GM12878 (cell line): ENCODE measurements around the gene WHAMM. TPM values are rescaled to one million over a fixed set of nuclear protein-coding genes. Genes with fewer than 3 reads are reported as not detected.

Experiments
- ATAC-seq: fragments of 200-7000 bp; cut with Tn5 transposase; 3 replicates; pipeline ENCODE4 v1.9.1; 2020; ENCODE audit warnings: mild to moderate bottlenecking, moderate library complexity
- BruUV-seq: library from RNA; stranded (reverse); fragments of 400-500 nt; replicated peaks from 2 replicates; lab custom pipeline; 2021; lab: Mats Ljungman, UMichigan
- CTCF ChIA-PET: fragments of 300-600 bp; sonication (Branson Sonifier 250); formaldehyde crosslinking; extraction: SDS; loops from one replicate; lab custom pipeline; 2021; ENCODE audit warnings: inconsistent platforms; lab: Yijun Ruan, JAX
- POLR2A ChIA-PET: fragments of 350-600 bp; formaldehyde crosslinking; extraction: SDS; loops from one replicate; lab custom pipeline; 2021; ENCODE audit warnings: inconsistent platforms; lab: Charles Lee
- RAD21 ChIA-PET: fragments of 300-600 bp; sonication (Branson Sonifier 250); formaldehyde crosslinking; loops from one replicate; lab custom pipeline; 2023; ENCODE audit warnings: antibody characterized with exemption; ENCODE audit not compliant: unreplicated experiment; lab: Charles Lee
- SMC1A ChIA-PET: fragments of 300-600 bp; sonication (Branson Sonifier 250); formaldehyde crosslinking; loops from one replicate; lab custom pipeline; 2023; ENCODE audit not compliant: unreplicated experiment, uncharacterized antibody; lab: Charles Lee
- DNase-seq: peaks from one replicate; pipeline ENCODE4 v3.0.0-alpha.2; 2011; ENCODE audit warnings: low read depth, low spot score
- FAIRE-seq: peaks from 3 replicates; lab custom pipeline; 2011; peaks lifted over from hg19 to GRCh38; lab: Jason Lieb, UNC
- H2AFZ ChIP-seq: 2 replicates; pipeline ENCODE4 v1.6.0; 2011; ENCODE audit warnings: low read depth, low read length, control low read depth; ENCODE audit not compliant: control insufficient read depth
- H3K27ac ChIP-seq: 2 replicates; pipeline ENCODE4 v1.5.1; 2011; ENCODE audit warnings: control low read depth; ENCODE audit not compliant: control insufficient read depth, insufficient read depth
- H3K27me3 ChIP-seq, 2 experiments: replicated peaks in 1 of 2; 2 replicates each; pipeline versions ENCODE4 v1.6.0 to v1.6.1; 2011; ENCODE audit warnings: low read length in 1 of 2; ENCODE audit not compliant: control insufficient read depth in 2 of 2, insufficient read depth in 2 of 2
- H3K36me3 ChIP-seq, 2 experiments: 2 replicates each; pipeline ENCODE4 v1.5.1; 2011; ENCODE audit warnings: low read length in 1 of 2; ENCODE audit not compliant: control insufficient read depth in 2 of 2, insufficient read depth in 2 of 2
- H3K4me1 ChIP-seq: 2 replicates; pipeline ENCODE4 v1.6.1; 2011; ENCODE audit warnings: mild to moderate bottlenecking, low read length, moderate library complexity, mixed read lengths; ENCODE audit not compliant: control insufficient read depth, insufficient read depth
- H3K4me2 ChIP-seq: 2 replicates; pipeline ENCODE4 v1.6.0; 2011; ENCODE audit warnings: control low read depth; ENCODE audit not compliant: control insufficient read depth, insufficient read depth
- H3K4me3 ChIP-seq: fragments of 200-600 bp; sonication (generic); 2 replicates; pipeline ENCODE4 v1.5.1; 2016
- H3K79me2 ChIP-seq: 2 replicates; pipeline ENCODE4 v1.6.0; 2011; ENCODE audit warnings: low read length; ENCODE audit not compliant: control insufficient read depth, insufficient read depth
- H3K9ac ChIP-seq: 2 replicates; pipeline ENCODE4 v1.8.0; 2011; ENCODE audit warnings: low read length, control low read depth, mixed read lengths; ENCODE audit not compliant: control insufficient read depth, insufficient read depth
- H3K9me3 ChIP-seq: replicated peaks from 3 replicates; pipeline ENCODE4 v1.5.1; 2011; ENCODE audit warnings: mild to moderate bottlenecking, low read length; ENCODE audit not compliant: control insufficient read depth, insufficient read depth
- H4K20me1 ChIP-seq: 2 replicates; pipeline ENCODE4 v1.6.0; 2011; ENCODE audit not compliant: control insufficient read depth, insufficient read depth
- RAD21 ChIP-seq: IDR thresholded peaks from 2 replicates; pipeline ENCODE4 v1.6.1; 2011; ENCODE audit warnings: mild to moderate bottlenecking, low read depth, low read length, moderate library complexity; ENCODE audit not compliant: insufficient read depth
- RCOR1 ChIP-seq: conservative IDR thresholded peaks from 2 replicates; pipeline ENCODE4 v1.6.1; 2012; ENCODE audit warnings: low read depth, low read length, improper control_type of control experiment
- STAT3 ChIP-seq: IDR thresholded peaks from 2 replicates; pipeline ENCODE4 v1.6.1; 2011; ENCODE audit warnings: low read depth, low read length, improper control_type of control experiment
- ZZZ3 ChIP-seq: IDR thresholded peaks from 2 replicates; pipeline ENCODE4 v1.6.1; 2011; ENCODE audit warnings: low read depth; ENCODE audit not compliant: control insufficient read depth, insufficient read length
- WGBS: methylation state at CpG from one replicate; pipeline ENCODE4 v1.1.6; 2016; ENCODE audit warnings: low lambda C conversion rate; ENCODE audit not compliant: insufficient replicate concordance, insufficient coverage; ENCODE audit errors: missing lambda C conversion rate; 5-methylcytosine and 5-hydroxymethylcytosine counted together
- in situ Hi-C: fragments of 300-500 bp; cut with MboI; formaldehyde crosslinking; loops from 9 replicates; pipeline ENCODE4 v1.14.3; 2018; ENCODE audit warnings: mixed read lengths
- intact Hi-C: fragments of 100-400 bp; cut with micrococcal nuclease; formaldehyde crosslinking; loops from one replicate; pipeline ENCODE4 v1.14.2; 2022; ENCODE audit not compliant: unreplicated experiment
- polyA plus RNA-seq, 11 experiments: library from polyadenylated mRNA; depleted of rRNA in 4 of 11; unstranded in 6 of 11; stranded (reverse) in 5 of 11; fragments of >200 nt; fragmentation: Nextera tagmentation in 4 of 11; fragmentation: Illumina TruSeq in 1 of 11; extraction: Ambion mirVana in 4 of 11; extraction: Trizol in 1 of 11; gene quantifications; 1 replicate in 1 of 11; 2 replicates in 10 of 11; pipeline versions ENCODE4 v1.2.1 to v1.2.3, GENCODE V29; 2011 to 2016; ENCODE audit warnings: inconsistent platforms in 2 of 11, missing spikeins in 2 of 11, low read depth in 1 of 11
- total RNA-seq, 4 experiments: library from RNA; depleted of rRNA in 3 of 4; stranded (reverse); fragments of >200 nt in 3 of 4; fragmentation: Illumina TruSeq in 1 of 4; extraction: Trizol in 1 of 4; gene quantifications; 2 replicates each; pipeline versions ENCODE4 v1.2.1 to v1.2.3, GENCODE V29; 2013 to 2021
- TF ChIP-seq, protein P1 (sequence below): fragments of 450-650 bp; IDR thresholded peaks from 2 replicates; pipeline ENCODE4 v1.6.1; 2014; ENCODE audit warnings: mild to moderate bottlenecking
- TF ChIP-seq, protein P2 (sequence below), 3 experiments: IDR thresholded peaks in 2 of 3; conservative IDR thresholded peaks in 1 of 3; 2 replicates each; pipeline ENCODE4 v1.5.1; 2011; ENCODE audit warnings: low read depth in 3 of 3, low read length in 3 of 3, mild to moderate bottlenecking in 3 of 3, control low read depth in 2 of 3, moderate library complexity in 2 of 3, inconsistent platforms in 1 of 3, mixed read lengths in 1 of 3; ENCODE audit not compliant: control insufficient read depth in 2 of 3, insufficient read depth in 1 of 3; ENCODE audit errors: extremely low read depth in 1 of 3

Gene WHAMM
- total and polyA plus RNA-seq, 10 of the 15 experiments (the other 5 are each of a cell fraction or from before 2014, with no cell fraction given): 0.87 to 6.7 (median 2.5) TPM

- Histone ChIP-seq H3K27me3 (no peaks in the 10 kb centered on the region; a peak in 2 of 4 replicates), H4K20me1 (no peaks in the 10 kb centered on the region), H3K9ac (no peak overlapping the region), H3K9me3 (no peaks in the 10 kb centered on the region), H3K4me1 (no peaks in the 10 kb centered on the region), H3K36me3 (no peaks in the 10 kb centered on the region), H3K27ac (no peak overlapping the region), H3K79me2 (no peaks in the 10 kb centered on the region), H3K4me2 (no peak overlapping the region), H2AFZ (no peak overlapping the region), H3K4me3 (no peak overlapping the region)
- intact Hi-C loops (no loop called here), in situ Hi-C loops (no loop called here)
- no peak for DNase-seq
- no peak for FAIRE-seq
- ATAC-seq: no peak
- RAD21 ChIA-PET: no interaction called here
- WGBS: 11% methylated on average over 6 of the region's 6 CpGs
- POLR2A ChIA-PET: no interaction called here
- CTCF ChIA-PET: no interaction called here
- TF ChIP-seq, protein P1, sequence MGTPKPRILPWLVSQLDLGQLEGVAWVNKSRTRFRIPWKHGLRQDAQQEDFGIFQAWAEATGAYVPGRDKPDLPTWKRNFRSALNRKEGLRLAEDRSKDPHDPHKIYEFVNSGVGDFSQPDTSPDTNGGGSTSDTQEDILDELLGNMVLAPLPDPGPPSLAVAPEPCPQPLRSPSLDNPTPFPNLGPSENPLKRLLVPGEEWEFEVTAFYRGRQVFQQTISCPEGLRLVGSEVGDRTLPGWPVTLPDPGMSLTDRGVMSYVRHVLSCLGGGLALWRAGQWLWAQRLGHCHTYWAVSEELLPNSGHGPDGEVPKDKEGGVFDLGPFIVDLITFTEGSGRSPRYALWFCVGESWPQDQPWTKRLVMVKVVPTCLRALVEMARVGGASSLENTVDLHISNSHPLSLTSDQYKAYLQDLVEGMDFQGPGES: no peak
- TF ChIP-seq, protein P2, sequence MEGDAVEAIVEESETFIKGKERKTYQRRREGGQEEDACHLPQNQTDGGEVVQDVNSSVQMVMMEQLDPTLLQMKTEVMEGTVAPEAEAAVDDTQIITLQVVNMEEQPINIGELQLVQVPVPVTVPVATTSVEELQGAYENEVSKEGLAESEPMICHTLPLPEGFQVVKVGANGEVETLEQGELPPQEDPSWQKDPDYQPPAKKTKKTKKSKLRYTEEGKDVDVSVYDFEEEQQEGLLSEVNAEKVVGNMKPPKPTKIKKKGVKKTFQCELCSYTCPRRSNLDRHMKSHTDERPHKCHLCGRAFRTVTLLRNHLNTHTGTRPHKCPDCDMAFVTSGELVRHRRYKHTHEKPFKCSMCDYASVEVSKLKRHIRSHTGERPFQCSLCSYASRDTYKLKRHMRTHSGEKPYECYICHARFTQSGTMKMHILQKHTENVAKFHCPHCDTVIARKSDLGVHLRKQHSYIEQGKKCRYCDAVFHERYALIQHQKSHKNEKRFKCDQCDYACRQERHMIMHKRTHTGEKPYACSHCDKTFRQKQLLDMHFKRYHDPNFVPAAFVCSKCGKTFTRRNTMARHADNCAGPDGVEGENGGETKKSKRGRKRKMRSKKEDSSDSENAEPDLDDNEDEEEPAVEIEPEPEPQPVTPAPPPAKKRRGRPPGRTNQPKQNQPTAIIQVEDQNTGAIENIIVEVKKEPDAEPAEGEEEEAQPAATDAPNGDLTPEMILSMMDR (IDR thresholded peaks at IDR 0.05 in 2 of 3, conservative IDR thresholded peaks at IDR 0.05 in 1 of 3; ENCODE audit: control insufficient read depth in 2 of 3, extremely low read depth in 1 of 3, insufficient read depth in 1 of 3, low read depth in 3 of 3, low read length in 3 of 3): 0 out of 6 replicates have a peak, but pooled peaks of 1 of the 3 experiments have one; percentile 19
- TF ChIP-seq RCOR1 (no peak), ZZZ3 (no peak), RAD21 (peak; percentile 15; the same call in 1 of the 2 replicates), STAT3 (no peak)
- BruUV-seq: no TSS peak
- SMC1A ChIA-PET: no interaction called here
These were observed 71.3 kb downstream of the WHAMM start for GRCh38 chr15:82880704-82881103.
